HL-60 (cell line): ENCODE measurements around the gene RSPO1.

Source experiments
- GABPA ChIP-seq: IDR thresholded peaks from 2 replicates; pipeline ENCODE4 v1.6.1; 2012; ENCODE audit warnings: low read depth
- POLR2AphosphoS5 ChIP-seq: IDR thresholded peaks from 2 replicates; pipeline ENCODE4 v1.6.1; 2012; ENCODE audit warnings: low read depth
- TF ChIP-seq, protein P1 (sequence below): IDR thresholded peaks from one replicate; pipeline ENCODE4 v1.5.1; 2011; ENCODE audit warnings: low read length, control low read depth, inconsistent platforms; ENCODE audit not compliant: insufficient read depth

DNA sequence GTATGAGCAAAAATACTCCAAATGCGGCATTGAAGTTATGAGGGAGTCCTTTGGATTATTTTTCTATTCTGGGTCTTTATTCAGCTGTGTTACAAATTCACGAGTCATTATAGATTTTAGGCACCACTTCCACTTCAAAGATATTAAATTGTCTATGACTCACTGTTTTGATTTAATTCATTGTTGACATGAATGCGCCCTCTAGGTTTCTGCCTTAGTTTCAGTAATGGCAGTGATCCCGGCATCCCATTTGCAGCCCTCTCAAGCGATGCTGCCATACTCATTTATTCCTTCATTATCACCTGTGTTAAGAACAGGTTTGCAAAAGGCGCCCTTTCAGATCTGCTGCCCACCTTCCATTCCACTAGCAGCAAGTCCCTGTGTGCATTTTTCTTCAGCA lies 14.0 kb downstream of the RSPO1 start:
- TF ChIP-seq, protein P1, sequence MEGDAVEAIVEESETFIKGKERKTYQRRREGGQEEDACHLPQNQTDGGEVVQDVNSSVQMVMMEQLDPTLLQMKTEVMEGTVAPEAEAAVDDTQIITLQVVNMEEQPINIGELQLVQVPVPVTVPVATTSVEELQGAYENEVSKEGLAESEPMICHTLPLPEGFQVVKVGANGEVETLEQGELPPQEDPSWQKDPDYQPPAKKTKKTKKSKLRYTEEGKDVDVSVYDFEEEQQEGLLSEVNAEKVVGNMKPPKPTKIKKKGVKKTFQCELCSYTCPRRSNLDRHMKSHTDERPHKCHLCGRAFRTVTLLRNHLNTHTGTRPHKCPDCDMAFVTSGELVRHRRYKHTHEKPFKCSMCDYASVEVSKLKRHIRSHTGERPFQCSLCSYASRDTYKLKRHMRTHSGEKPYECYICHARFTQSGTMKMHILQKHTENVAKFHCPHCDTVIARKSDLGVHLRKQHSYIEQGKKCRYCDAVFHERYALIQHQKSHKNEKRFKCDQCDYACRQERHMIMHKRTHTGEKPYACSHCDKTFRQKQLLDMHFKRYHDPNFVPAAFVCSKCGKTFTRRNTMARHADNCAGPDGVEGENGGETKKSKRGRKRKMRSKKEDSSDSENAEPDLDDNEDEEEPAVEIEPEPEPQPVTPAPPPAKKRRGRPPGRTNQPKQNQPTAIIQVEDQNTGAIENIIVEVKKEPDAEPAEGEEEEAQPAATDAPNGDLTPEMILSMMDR, result no peak
- TF ChIP-seq POLR2AphosphoS5 (no peak), GABPA (no peak)
